GM23338 (cell line): ENCODE results near the gene NAT8L. TPM values are rescaled to one million over a fixed set of nuclear protein-coding genes. Genes with fewer than 3 reads are reported as not detected.

ENCODE experiments used
- ATAC-seq: fragments of 200-7000 bp; cut with Tn5 transposase; 3 replicates; pipeline ENCODE4 v1.9.1; 2020
- DNase-seq: peaks from one replicate; pipeline ENCODE4 v3.0.0-alpha.2; 2015; ENCODE audit warnings: low spot score
- H2AFZ ChIP-seq: fragments of 200-600 bp; sonication (generic); 2 replicates; pipeline ENCODE4 v1.8.0; 2016; ENCODE audit warnings: antibody characterized with exemption, mild to moderate bottlenecking, moderate library complexity
- H3F3A ChIP-seq: fragments of 200-600 bp; sonication (generic); replicated peaks from 2 replicates; pipeline ENCODE4 v1.8.0; 2017; ENCODE audit warnings: antibody characterized with exemption, mixed run types, low read depth
- H3K27ac ChIP-seq: fragments of 200-600 bp; sonication (generic); 2 replicates; pipeline ENCODE4 v1.6.1; 2016; ENCODE audit warnings: low read depth
- H3K27me3 ChIP-seq: fragments of 200-600 bp; sonication (generic); 2 replicates; pipeline ENCODE4 v1.8.0; 2016; ENCODE audit warnings: mild to moderate bottlenecking, mixed run types, moderate library complexity; ENCODE audit not compliant: insufficient read depth
- H3K36me3 ChIP-seq: fragments of 200-600 bp; sonication (generic); 2 replicates; pipeline ENCODE4 v1.8.0; 2016; ENCODE audit warnings: mild to moderate bottlenecking; ENCODE audit not compliant: insufficient read depth
- H3K4me1 ChIP-seq: fragments of 200-600 bp; sonication (generic); 2 replicates; pipeline ENCODE4 v1.8.0; 2016; ENCODE audit warnings: mild to moderate bottlenecking, moderate library complexity; ENCODE audit not compliant: insufficient read depth
- H3K4me2 ChIP-seq: fragments of 200-600 bp; sonication (generic); 2 replicates; pipeline ENCODE4 v1.7.1; 2017; ENCODE audit warnings: mixed run types
- H3K4me3 ChIP-seq: fragments of 200-600 bp; sonication (generic); 2 replicates; pipeline ENCODE4 v1.6.1; 2016; ENCODE audit warnings: mixed run types
- H3K79me2 ChIP-seq: fragments of 200-600 bp; sonication (generic); replicated peaks from 2 replicates; pipeline ENCODE4 v1.8.0; 2017; ENCODE audit warnings: mild to moderate bottlenecking; ENCODE audit not compliant: insufficient read depth
- H3K9me2 ChIP-seq: fragments of 200-600 bp; sonication (generic); 2 replicates; pipeline ENCODE4 v1.8.0; 2017; ENCODE audit not compliant: insufficient read depth
- H4K20me1 ChIP-seq: fragments of 200-600 bp; sonication (generic); replicated peaks from 2 replicates; pipeline ENCODE4 v1.8.0; 2017; ENCODE audit warnings: mild to moderate bottlenecking; ENCODE audit not compliant: insufficient read depth
- H3K27ac Mint-ChIP-seq: 2 replicates; pipeline ENCODE4 v1.8.0; 2020; ENCODE audit warnings: inconsistent platforms, mild to moderate bottlenecking, moderate library complexity, mixed read lengths
- H3K27me3 Mint-ChIP-seq: 3 replicates; pipeline ENCODE4 v1.8.0; 2022; ENCODE audit warnings: low read depth, mild to moderate bottlenecking, moderate library complexity, mixed read lengths, inconsistent platforms; ENCODE audit not compliant: insufficient read depth, poor library complexity
- H3K36me3 Mint-ChIP-seq: 3 replicates; pipeline ENCODE4 v1.8.0; 2021; ENCODE audit warnings: low read depth, mild to moderate bottlenecking, inconsistent platforms, moderate library complexity, mixed read lengths
- H3K4me1 Mint-ChIP-seq: 3 replicates; pipeline ENCODE4 v1.8.0; 2020; ENCODE audit warnings: mild to moderate bottlenecking, inconsistent platforms, mixed read lengths
- H3K4me3 Mint-ChIP-seq: 3 replicates; pipeline ENCODE4 v1.8.0; 2021; ENCODE audit warnings: moderate library complexity, mild to moderate bottlenecking, inconsistent platforms, mixed read lengths
- H3K9me3 Mint-ChIP-seq: 3 replicates; pipeline ENCODE4 v1.8.0; 2020; ENCODE audit warnings: moderate library complexity, mild to moderate bottlenecking, inconsistent platforms, mixed read lengths
- CREB1 ChIP-seq: fragments of 250-450 bp; sonication (Bioruptor Pico); IDR thresholded peaks from 2 replicates; pipeline ENCODE4 v1.5.0; 2020; ENCODE audit warnings: low read depth, mild to moderate bottlenecking, moderate library complexity
- CTCF ChIP-seq, 2 experiments: fragments of 200-600 bp in 1 of 2; sonication (generic) in 1 of 2; conservative IDR thresholded peaks; 2 replicates each; pipeline versions ENCODE4 v1.5.1 to v1.6.1; 2016 to 2017; ENCODE audit warnings: antibody characterized with exemption in 2 of 2, low read depth in 2 of 2, mild to moderate bottlenecking in 2 of 2, moderate library complexity in 1 of 2
- EZH2 ChIP-seq: fragments of 200-600 bp; sonication (generic); IDR thresholded peaks from one replicate; pipeline ENCODE4 v1.8.0; 2017; ENCODE audit warnings: antibody characterized with exemption, mild to moderate bottlenecking, low read depth; ENCODE audit not compliant: unreplicated experiment
- NANOG ChIP-seq: IDR thresholded peaks from 2 replicates; pipeline ENCODE4 v1.6.1; 2016; ENCODE audit warnings: antibody characterized with exemption, borderline replicate concordance
- STAT1 ChIP-seq: IDR thresholded peaks from one replicate; pipeline ENCODE4 v1.6.1; 2016; ENCODE audit warnings: antibody characterized with exemption; ENCODE audit not compliant: unreplicated experiment
- ZNF114 ChIP-seq: fragments of 250-450 bp; sonication (Bioruptor Pico); IDR thresholded peaks from 2 replicates; pipeline ENCODE4 v1.5.0; 2020; ENCODE audit warnings: mild to moderate bottlenecking, moderate library complexity
- ZNF331 ChIP-seq: fragments of 250-450 bp; sonication (Bioruptor Pico); IDR thresholded peaks from 2 replicates; pipeline ENCODE4 v1.5.0; 2020; ENCODE audit warnings: low read depth, mild to moderate bottlenecking, moderate library complexity
- ZNF462 ChIP-seq: fragments of 250-450 bp; sonication (Bioruptor Pico); IDR thresholded peaks from 2 replicates; pipeline ENCODE4 v1.5.0; 2020; ENCODE audit warnings: mild to moderate bottlenecking, moderate library complexity
- polyA plus RNA-seq: library from polyadenylated mRNA; unstranded; fragments of >200 nt; fragmentation: Nextera tagmentation; extraction: Ambion mirVana; gene quantifications from 2 replicates; pipeline ENCODE4 v1.2.1, GENCODE V29; 2016
- total RNA-seq: library from RNA; depleted of rRNA; stranded (reverse); fragments of >200 nt; shearing (Covaris generic); gene quantifications from 2 replicates; pipeline ENCODE4 v1.2.3, GENCODE V29; 2014

The NAT8L gene
- total and polyA plus RNA-seq, 2 experiments from 2014 or later = 1.6 to 9.7 TPM

GRCh38 chr4:2057382-2058065 lies 1.6 kb upstream of the NAT8L start:
- H3K27me3 Mint-ChIP-seq = peaks cover 44% of the 10 kb centered on the region
- no peak overlapping the region for H3K27ac Mint-ChIP-seq

More at GRCh38 chr4:2057382-2058065, 1.6 kb upstream of the NAT8L start:
- H4K20me1 ChIP-seq = no peaks in the 10 kb centered on the region; the same call in 1 of the 2 replicates
- no peaks in the 10 kb centered on the region; the same call in 1 of the 2 replicates for H3K4me1 ChIP-seq
- H3K79me2 ChIP-seq = no peaks in the 10 kb centered on the region
- Mint-ChIP-seq H3K36me3 (no peaks in the 10 kb centered on the region; the same call in 2 of the 3 replicates), H3K9me3 (no peaks in the 10 kb centered on the region), H3K4me1 (peaks cover 4% of the 10 kb centered on the region; the same call in 2 of the 3 replicates), H3K4me3 (peak overlapping the region; percentile 72)
- ATAC-seq = no peak
- no peak for TF ChIP-seq ZNF114 (CRISPR knock-in tag)
- TF ChIP-seq NANOG = no peak
- no peak for TF ChIP-seq CREB1 (CRISPR knock-in tag)
- peak; percentile 42 for TF ChIP-seq EZH2
- no peak for TF ChIP-seq CTCF (conservative IDR thresholded peaks at IDR 0.05; ENCODE audit: low read depth in 2 of 2)
- TF ChIP-seq ZNF331 = no peak
- TF ChIP-seq STAT1 = no peak
- TF ChIP-seq ZNF462 (CRISPR knock-in tag) = no peak
- no peaks in the 10 kb centered on the region; the same call in 1 of the 2 replicates for H3K36me3 ChIP-seq
- DNase-seq = no peak
- H3K4me3 ChIP-seq = peak overlapping the region; percentile 59; the same call in 1 of the 2 replicates
- H3F3A ChIP-seq = 0 out of 2 replicates have a peak, but pooled peaks cover 6% of the 10 kb centered on the region
- H2AFZ ChIP-seq = no peak overlapping the region
- peaks cover 73% of the 10 kb centered on the region for H3K27me3 ChIP-seq
- peak overlapping the region; percentile 77 for H3K4me2 ChIP-seq
- no peaks in the 10 kb centered on the region for H3K9me2 ChIP-seq
- H3K27ac ChIP-seq = no peak overlapping the region
